Ramos (cell line): Measurements from ENCODE around the gene SLC36A3.

Source experiments
- in situ Hi-C: fragments of 300-500 bp; cut with MboI; formaldehyde crosslinking; loops from one replicate; pipeline ENCODE4 v1.14.3; 2022; ENCODE audit warnings: low sequenced_read_pairs; ENCODE audit not compliant: unreplicated experiment

Gene SLC36A3

DNA sequence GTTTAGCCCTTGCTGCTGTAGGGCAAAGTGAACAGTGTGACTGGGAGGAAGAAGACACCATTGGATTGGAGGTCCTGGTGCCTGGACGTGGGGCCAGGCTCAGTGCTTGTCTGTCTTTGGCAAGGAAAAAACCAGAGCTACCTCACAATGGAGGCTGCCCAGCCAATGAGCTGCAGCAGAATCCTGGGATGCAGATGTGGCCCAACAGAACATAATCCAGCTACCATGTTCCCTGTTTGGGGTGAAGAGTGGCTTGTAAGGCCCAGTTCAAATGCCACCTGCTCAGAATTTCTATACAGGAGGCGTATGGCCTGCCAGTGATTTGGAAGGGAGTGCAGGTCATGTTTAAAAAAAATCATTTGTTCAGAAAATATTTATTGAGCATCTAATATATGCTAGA, at the start of gene SLC36A3:
SLC36A3 (minus strand) TSS at position 101 of the 400 bp plus-strand sequence. CDS start 412 bp downstream, outside the sequence.
- in situ Hi-C loops = no loop called here

- in situ Hi-C loops = no loop called here
Measured at GRCh38 chr5:151351671-151352070, 48.1 kb upstream of the SLC36A3 start.

GRCh38 chr5:151348789-151349188, 45.2 kb upstream of the SLC36A3 start:
- in situ Hi-C loops = no loop called here

DNA sequence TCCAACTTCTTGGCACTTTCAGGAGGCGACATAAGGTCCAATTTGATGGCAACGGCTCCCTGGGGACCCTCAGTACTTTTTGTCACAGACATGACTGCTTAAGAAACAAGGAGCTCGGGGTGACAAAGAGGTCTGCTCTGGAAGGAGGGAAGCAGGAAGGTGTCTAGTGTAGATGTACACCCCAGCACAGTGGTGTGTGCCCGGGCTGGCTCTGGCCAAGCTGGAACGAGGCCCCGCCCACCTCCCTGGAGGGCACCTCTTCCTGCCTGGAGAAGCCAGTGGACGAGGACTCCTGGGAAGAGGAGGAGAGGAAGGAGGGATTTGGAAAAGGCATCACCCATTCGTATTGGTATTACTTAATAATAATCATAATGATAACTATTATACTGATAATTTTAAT, 43.8 kb upstream of the SLC36A3 start, which contains the start of gene SLC36A2:
SLC36A2 (minus strand) TSS at position 191 of the 400 bp plus-strand sequence; CDS start at position 92, 99 bp downstream.
- in situ Hi-C loops = no loop called here

DNA sequence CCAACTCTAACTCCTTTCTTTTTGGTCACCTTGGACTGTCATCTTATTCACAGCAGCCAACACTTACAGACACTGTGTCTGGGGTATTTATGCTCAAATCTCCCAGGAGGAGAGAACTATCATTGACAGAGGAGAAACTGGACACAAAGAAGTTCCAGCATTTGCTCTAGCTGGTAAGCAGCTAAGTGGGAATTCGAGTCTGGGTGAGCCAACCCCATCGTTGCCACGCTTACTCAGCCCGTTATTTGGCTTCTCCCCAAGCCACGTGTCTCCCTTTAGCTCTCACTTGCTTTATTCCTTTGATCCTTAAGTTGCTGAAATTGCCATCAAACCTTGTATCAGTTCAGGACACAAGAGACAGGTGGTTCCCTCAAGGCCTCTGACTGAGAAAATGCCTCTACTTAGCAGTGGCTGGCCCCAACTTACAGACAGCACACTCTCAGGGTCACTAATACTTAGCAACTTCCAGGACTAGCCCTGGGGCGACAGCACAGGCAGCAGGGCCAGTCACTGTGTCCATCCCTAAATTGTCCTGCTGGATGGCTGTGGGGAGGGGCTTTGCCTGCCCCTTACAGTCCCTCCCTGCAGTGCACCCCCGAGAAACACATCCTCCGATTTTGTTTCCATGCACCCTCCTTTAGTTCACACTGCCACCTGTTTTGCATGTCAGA, 42.4 kb upstream of the SLC36A3 start:
- in situ Hi-C loops = no loop called here

GRCh38 chr5:151345187-151345807, 41.7 kb upstream of the SLC36A3 start:
- in situ Hi-C loops = no loop called here

- in situ Hi-C loops = no loop called here
Measured at GRCh38 chr5:151344088-151344487, 40.5 kb upstream of the SLC36A3 start.

DNA sequence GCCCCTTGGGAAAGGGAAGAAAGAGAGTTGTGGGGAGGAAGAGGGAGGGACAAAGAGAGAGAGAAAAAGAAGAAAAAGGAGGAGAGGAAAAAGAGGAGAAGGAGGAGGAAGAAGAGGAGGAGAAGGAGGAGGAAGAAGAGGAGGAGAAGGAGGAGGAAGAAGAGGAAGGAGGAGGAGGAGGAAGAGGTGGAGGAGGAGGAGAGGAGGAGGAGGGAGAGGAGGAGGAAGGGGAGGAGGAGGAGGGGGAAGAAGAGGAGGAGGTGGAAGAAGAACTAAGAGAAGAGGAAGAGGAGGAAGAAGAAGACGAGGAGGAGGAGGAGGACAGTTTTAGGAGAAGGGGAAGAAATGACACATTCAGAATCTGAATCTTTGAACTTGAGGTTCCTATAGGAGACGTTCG, 36.4 kb upstream of the SLC36A3 start:
- in situ Hi-C loops = no loop called here

- in situ Hi-C loops = no loop called here
Measured at GRCh38 chr5:151338734-151339133, 35.2 kb upstream of the SLC36A3 start.

- in situ Hi-C loops = no loop called here
Measured at GRCh38 chr5:151332857-151333256, 29.3 kb upstream of the SLC36A3 start.

DNA sequence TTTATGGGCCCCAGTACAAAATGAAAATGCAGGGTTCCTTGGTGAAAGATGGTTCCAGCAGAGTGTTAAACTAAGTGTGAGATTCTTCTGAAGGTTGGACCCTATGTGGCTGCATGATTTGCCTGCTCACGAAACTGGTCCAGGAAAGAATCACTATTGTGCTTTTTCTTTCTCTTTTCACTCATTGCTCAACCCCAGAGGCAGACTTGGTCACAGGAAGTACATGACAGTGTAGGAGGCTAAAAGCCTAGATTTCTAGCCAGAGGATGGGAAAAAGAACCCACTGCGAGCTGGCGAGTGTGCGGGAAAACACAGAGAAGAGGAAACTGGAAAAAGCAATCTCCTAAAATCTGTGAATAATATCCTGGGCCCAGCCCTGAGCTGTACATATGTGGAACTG, 25.2 kb upstream of the SLC36A3 start:
- in situ Hi-C loops = no loop called here

DNA sequence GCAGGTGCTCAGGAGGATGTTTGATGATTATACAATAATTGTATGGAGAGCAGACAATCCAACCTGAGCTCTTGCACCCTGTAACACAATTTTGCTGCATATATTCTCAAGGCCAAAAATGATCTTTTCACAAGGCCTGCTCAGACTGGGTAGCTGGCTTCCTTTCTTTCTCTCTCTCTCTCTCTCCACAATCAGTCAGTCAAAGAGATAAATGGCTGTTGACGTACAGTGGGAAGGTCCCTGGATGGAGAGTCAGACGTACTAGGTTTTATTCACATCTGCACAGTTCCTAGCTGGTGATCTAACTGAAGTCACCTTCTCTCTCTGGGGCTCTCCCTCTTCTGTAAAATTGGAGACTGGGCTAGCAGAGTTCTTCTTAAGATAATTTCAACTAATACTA, 24.0 kb upstream of the SLC36A3 start:
- in situ Hi-C loops = no loop called here

- in situ Hi-C loops = no loop called here
Measured at GRCh38 chr5:151326266-151326665, 22.7 kb upstream of the SLC36A3 start.

DNA sequence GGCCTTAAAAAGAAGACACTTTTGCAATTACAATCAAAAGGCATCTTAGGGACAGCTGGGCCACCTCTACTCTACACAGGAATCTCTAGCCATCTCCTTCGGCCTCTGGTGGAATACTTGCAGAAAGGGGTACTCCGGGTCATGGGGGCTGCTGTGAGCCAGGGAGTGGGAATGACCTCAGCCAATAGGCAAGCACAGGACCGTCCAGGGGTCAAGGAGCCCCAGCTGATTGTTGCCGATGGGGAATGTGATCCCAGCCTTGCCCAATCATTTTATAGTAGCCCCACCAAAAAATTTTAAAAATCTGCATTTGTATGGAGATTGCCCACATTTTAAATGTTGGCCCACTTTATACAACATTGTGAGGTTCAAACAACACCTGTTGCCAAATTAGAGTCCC, 16.9 kb upstream of the SLC36A3 start:
- in situ Hi-C loops = no loop called here

- in situ Hi-C loops = no loop called here
Measured at GRCh38 chr5:151318850-151319732, 15.5 kb upstream of the SLC36A3 start.

DNA sequence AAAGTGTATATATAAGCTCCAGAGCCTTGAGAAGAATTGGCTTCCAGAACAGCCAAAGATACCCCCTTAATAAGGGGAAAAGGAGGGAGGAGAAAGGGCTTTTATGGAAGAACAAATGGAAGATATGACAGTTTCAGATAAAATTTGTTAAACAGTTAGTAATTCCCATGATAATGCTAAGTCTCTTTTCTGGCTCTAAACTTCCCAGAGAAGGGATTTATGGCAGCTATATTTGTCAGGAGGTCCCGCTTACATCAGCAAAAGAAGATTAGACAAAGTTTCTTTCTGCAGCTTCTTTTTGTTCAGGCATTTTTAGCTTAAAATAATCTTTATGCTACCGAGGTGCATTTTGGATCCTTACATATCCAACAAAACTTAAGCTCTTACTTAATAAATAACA, 14.3 kb upstream of the SLC36A3 start:
- in situ Hi-C loops = no loop called here

DNA sequence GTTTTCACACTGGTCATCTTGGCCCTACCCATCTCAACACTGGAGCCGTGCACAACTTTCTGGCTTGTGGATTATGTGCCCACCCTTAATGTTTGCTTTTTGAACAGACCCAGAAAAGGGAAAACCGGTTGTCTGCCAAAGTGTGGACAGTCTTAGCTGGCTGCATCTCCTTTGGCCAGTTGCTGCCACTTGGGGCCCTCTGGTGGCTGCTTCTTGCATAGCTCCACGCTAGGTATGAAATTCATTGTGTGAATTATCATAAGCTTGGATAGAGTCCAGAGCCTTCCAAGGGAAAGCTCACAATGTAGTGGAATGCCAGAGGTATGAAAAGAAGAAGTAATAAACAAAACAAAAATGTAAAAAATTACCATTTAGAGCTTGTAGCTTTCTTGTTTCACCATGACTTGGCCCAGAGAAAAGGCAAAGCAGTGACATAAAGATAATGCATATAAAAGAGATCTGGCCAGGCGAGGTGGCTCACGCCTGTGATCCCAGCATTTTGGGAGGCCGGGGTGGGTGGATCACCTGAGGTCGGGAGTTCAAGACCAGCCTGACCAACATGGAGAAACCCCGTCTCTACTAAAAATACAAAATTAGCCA, 12.5 kb upstream of the SLC36A3 start:
- in situ Hi-C loops = no loop called here

DNA sequence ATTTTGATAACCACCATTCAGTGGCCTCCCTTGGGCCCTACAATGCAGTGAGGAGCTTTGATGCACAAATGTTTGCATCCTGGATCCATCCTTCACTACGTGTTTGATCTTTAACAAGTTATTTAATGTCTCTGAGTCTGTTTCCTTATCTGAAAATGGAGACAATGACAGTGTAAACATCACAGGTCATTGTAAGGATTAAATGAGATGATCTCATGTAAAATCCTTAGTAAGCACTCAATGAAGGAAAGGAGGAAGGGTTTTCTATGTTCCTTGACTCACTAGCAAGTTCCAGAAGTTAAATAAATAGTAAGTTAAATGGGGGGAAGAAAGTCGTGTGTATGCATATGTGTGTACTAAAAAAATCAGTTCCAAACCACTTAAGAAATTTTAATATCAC, 9.8 kb upstream of the SLC36A3 start:
- in situ Hi-C loops = no loop called here

DNA sequence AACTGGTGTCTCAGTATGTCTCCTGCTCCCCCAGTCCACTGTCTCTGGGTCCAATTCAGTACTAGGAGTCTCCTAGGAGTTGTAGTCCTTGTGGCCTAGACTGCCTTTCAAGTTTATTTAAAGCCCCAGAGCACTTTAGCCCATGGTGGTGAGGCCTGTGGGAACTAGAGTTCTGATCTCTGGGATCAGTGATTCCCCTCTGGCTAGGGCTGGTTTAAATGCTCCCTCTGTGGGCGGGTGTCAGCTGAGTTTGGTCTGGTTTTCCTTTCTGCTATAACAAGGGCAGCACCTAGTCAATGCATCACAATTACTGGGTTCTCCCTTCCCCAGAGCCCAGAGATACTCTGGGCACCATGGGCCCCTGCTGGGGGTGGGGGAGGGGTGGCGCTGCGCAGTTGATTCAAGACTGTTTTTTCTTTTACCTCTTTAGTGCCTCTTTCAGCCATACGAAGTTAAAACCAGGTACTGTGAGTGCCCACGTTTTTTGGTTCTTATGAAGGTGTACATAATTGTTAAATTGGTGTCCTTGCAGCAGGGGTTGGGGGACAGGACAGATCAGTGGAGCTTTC, 9.3 kb upstream of the SLC36A3 start:
- in situ Hi-C loops = no loop called here

DNA sequence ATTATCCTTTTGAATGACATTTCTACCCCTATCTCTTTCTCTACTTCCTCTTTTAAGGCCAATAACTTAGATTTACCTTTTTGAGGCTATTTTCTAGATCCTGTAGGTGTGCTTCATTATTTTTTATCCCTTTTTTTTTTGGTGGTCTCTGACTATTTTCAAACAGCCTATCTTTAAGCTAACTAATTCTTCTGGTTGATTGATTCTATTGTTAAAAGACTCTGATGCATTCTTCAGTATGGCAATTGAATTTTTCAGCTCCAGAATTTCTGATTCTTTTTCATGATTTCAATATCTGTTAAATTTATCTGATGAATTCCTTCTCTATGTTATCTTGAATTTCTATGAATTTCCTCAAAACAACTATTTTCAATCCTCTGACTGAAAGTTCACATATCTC, 7.4 kb upstream of the SLC36A3 start:
- in situ Hi-C loops = no loop called here
